ENCODE measurements around the gene PXMP4.

DNA sequence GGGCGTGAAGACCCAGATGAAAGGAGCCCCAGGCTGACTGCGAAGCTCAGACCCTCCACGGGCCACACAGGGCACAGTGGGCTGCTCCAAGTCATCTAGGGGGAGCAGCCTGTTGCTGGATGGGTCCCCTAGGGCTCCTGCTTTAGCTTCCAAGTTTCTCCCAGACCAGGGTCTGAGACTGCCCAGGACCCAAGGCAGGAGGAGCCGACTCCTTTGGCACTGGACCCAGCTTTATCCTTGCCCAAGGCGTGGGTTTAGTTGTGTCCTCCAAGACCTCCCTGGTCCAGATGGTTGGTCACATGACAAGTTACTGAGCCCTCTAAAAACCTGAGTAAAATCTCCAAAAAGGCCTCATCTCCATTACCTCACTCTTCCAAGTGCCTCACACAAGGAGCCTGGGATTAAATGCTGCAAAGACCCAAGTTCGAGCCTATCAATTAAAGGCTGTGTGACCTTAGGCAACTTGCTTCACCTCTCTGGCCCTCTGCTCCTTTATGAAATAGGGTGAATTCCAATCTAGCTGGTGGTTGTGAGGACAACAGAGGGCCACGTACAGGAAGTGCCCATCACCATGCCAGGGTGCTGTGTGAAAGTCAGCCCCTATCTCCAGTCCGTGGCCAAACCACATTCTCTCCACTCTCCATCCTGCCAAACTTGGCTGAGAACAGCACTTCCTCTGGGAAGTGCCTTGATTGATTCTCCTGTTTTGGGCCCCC is 48.4 kb downstream of the PXMP4 start:
- TF ChIP-seq CTCF (conservative IDR thresholded peaks at IDR 0.05; ENCODE audit: low read depth, low read length), result no peak
- TF ChIP-seq EZH2 (IDR thresholded peaks at IDR 0.05; ENCODE audit: borderline replicate concordance, low read depth, low read length, poor library complexity, severe bottlenecking), result no peak

All from A673 (cell line).